ENCODE data around the gene ZNF777.
"Not testable (repeated sequence)": the region's sequence is repeated elsewhere in the genome, so short reads cannot be mapped to it uniquely, and the experiment has no call there.

The ZNF777 gene

DNA sequence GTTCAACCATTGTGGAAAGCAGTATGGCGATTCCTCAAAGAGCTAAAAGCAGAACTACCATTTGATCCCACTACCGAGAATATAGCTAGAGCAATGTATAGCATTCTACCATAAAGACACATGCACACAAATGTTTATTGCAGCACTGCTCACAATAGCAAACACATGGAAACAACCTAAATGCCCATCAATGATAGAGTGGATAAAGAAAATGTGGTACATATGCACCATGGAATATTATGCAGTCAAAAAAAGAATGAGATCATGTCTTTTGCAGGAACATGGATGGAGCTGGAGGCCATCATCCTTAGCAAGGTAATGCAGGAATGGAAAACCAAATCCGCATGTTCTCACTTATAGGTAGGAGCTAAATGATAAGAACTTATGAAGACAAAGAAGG lies 47.8 kb downstream of the ZNF777 start:
- DNase-seq (ENCODE audit: low spot score) = not testable (repeated sequence)

DNA sequence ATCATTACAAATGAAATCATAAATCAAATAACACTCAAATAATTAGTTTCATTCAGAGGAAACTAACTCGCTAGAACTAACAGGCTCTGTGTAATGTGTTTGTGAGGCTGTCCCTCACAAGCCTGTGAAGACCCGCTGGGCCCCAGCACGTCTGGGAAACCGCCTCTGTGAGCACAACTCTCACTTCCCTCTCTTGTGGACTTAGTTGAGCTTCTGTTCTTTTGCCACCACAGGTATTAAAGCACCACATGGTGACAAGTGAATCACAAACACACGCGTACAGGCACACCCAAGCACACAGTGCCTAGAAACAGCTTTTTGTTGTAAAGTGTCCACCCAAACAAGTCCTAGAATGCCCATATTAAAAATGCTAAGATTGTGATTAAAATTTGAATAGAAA lies 51.0 kb downstream of the ZNF777 start:
- no peak for DNase-seq (ENCODE audit: low spot score)

DNA sequence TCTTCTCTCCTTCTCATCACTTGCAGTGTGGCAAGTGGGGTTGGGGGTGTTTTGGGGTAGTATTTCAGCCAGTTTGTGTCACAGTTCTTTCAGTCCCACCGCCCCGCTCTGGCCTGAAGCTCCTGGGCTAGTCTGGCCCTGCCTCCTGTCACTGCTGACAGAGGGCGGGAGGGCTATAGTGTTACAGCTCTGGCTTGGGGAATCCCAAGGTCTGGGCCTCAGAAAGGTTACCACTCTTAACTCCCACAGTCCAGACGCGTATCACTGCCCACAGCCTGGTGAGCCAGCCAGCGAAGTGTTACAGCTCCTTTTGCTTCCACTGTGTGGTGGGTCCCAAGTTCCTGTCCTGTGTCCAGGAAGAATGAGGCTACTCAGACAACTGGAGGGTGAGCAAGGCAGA lies 56.0 kb downstream of the ZNF777 start:
- no peak for DNase-seq (ENCODE audit: low spot score)

DNA sequence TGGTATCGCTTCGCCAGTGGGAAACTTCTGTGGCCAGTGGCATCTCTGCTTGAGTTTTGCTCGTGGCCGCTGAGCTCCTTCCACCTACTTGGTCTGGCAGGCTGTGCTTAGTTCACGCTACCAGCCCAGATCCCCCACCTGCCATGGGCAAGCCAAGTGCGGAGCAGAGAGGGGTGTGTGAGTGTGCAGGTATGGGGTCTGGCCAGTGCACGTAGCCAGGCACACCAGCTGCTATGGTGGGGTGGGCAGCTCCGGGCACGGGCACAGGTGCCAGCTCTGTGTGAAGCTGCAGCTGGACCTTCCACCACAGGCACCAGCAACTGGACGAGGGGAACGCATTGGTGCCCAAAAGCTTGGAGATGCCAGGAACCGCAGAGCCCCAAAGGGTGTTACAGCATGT lies 56.5 kb downstream of the ZNF777 start:
- DNase-seq (ENCODE audit: low spot score) = no peak

DNA sequence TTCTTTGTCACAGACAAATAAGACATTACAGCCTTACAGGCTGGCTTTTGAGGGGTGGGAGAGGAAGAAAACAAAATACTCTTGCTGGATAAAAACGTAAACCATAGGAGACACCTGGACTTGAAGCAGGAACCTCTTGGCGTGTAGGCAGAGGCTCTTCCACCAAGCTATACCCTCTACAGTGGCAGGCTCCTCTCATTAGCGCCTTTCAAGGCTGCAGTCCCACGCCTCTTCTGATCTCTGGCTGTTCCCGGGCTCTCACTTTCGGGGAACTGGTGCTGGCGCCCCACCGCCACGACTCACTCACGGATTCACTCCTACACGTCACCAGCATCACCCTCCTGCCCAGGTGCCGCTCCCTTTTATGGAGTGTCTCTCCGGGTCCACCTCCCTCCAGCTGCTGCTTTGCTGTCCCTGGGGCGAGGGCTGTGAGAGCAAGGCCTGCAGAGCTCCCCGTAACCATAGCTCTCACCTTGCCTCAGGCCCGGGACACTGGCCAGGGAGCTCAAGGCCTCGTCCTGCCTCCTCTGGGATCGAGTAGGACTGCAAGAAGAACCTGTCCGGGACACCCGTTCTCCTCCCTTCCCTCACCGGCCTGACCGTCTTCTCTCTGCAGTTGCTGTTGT lies 62.6 kb downstream of the ZNF777 start:
- no peak for DNase-seq (ENCODE audit: low spot score)

DNA sequence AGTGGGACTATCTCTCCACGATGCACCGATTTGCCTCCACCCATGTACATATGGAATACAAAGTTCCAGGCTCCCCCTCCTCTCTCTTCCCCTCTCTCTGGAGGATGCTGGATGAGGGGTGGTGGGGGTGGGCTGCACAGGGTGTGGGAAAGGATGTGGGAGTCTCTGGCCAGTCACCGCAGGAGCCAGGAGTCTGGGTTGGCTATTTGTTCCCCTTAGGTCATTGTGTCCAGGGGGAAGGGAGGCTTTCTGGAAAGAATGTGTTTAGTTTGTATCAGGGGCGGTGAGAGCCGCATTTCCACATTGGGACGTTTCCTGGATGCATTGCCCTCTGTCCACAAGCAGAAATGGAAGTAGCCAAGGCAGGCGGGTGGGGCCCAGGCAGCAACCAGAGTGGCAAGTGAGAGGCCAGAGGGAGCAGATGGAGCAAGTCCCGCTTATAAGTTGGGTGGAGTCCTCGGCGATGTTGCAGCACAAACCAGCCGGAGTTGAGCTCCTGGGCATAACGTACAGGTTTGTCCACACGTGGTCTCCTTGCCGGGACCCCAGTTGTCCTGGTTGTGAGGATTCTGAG lies 63.3 kb downstream of the ZNF777 start:
- no peak for DNase-seq (ENCODE audit: low spot score)

DNA sequence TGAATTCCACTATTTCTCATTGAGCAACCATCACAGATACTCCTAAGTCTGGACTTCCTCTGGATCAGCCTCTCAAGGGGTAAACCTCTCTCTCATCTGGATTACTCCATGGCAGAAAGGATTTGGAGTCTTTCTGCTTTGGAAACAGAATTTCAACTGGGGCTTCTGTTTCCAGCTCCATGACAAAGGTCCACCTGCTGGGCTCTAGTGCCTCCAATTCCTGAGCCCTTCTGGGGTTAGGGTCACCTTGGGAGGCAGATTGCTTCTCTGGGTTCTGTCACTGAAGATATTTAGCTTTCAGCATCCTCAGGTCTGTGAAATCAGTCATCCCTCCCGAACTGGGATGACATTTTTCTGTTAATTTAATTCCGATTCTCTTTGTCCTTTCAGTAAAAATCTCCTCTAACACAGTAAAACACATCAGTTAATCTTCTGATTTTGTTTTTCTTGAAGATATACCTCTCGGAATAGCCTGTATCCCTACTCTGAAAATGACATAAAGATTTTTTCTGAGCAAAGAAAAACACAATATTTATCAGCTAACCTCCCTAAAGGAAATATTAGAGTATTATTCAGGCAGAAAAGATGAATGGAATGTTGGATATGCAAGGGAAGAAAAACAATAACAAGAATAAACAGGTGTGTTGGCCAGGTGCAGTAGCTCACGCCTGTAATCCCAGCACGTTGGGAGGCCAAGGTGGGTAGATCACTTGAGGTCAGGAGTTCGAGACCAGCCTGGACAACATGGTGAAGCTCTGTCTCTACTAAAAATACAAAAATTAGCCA lies 72.1 kb downstream of the ZNF777 start:
- not testable (repeated sequence) for DNase-seq (ENCODE audit: low spot score)

DNA sequence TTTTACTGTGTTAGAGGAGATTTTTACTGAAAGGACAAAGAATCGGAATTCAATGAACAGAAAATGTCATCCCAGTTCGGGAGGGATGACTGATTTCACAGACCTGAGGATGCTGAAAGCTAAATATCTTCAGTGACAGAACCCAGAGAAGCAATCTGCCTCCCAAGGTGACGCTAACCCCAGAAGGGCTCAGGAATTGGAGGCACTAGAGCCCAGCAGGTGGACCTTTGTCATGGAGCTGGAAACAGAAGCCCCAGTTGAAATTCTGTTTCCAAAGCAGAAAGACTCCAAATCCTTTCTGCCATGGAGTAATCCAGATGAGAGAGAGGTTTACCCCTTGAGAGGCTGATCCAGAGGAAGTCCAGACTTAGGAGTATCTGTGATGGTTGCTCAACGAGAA lies 74.3 kb downstream of the ZNF777 start:
- not testable (repeated sequence) for DNase-seq (ENCODE audit: low spot score)

DNA sequence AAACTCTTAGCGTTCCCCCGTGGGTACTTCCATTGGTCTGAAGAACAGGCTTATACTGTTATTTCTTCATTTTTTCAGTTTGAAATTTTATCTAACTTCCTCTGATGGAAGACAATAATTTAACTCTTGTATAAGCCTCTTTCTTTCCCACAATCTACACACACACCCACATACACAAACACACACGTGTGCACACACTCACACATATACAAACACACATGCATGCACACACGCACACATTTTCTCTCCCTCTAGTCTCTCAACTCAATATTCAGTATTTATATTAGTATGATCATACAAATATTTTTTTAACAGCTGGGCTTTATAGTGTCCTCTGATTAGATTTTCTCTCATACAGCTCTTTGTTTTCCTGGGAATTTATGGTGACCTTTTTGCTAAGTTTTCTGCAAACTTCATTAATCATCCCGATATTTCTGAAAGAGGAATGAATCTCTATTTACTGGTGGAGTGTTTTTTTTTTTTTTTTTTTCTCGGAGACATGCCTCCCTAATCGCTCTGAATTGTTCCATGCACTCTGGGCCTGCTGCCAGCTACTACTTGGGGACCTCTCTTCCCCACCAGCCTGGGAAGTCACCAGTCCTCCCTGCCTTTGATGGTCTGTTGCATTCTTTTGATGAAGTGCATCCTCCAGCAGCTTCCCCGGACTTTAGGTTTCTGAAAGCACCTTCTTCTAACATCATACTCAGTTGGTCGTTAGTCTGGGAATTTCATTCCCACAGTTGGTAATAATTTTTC lies 75.5 kb downstream of the ZNF777 start:
- DNase-seq (ENCODE audit: low spot score) = no peak

Measured in SW480 (cell line).